GM12873 (cell line): Measurements from ENCODE around the gene HTR7.

ENCODE experiments used
- CTCF ChIP-seq: IDR thresholded peaks from 2 replicates; pipeline ENCODE4 v1.5.1; 2012; ENCODE audit warnings: low read depth, mild to moderate bottlenecking, moderate library complexity, low read length, control low read depth; ENCODE audit not compliant: insufficient read depth; ENCODE audit errors: missing control alignments

Gene HTR7

DNA sequence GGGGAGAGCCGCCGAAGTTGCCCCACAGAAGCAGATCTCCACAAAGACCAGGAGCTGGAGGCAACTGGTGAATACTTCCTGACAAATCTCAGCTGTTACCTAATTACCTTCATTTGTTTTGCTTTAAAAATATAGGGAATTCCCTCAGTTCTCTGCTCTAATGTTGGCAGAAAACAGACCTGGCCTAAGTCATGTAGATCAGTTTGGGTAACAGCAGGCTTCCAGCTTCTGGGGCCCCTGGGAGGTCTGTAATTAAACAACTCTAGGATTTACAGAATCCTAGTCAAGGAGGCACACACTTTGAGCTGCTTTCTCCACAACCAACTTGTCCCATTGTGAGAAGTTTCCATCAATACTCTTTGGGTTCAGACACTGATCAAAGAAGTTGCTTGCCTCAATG, 123.4 kb downstream of the HTR7 start:
- no peak for TF ChIP-seq CTCF

GRCh38 chr10:90732581-90732980, 125.3 kb downstream of the HTR7 start:
- no peak for TF ChIP-seq CTCF

- TF ChIP-seq CTCF: no peak
These were observed 134.3 kb downstream of the HTR7 start for GRCh38 chr10:90723416-90724068.

DNA sequence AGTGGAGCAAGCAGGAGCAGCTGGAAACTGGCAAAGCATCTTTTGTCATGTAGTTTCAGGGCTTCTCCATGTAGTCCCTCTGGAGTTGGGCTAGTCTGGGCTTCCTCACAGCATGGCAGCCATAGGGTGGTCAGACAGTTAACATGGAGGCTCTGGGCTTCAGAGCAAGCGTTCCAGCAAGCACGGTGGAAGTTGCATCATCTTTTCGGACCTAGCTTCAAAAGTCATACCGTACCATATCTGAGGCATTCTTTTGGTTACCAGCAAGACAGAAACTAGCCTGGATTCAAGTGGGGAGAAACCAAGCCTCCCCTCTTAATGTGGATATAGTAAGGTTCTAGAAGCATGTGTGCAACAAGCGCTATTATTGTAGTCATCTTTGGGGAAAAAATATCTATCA, 135.0 kb downstream of the HTR7 start:
- no peak for TF ChIP-seq CTCF

- TF ChIP-seq CTCF: no peak
These were observed 139.7 kb downstream of the HTR7 start for GRCh38 chr10:90718182-90718581.

- TF ChIP-seq CTCF: no peak
These were observed 145.3 kb downstream of the HTR7 start for GRCh38 chr10:90712529-90712928.

DNA sequence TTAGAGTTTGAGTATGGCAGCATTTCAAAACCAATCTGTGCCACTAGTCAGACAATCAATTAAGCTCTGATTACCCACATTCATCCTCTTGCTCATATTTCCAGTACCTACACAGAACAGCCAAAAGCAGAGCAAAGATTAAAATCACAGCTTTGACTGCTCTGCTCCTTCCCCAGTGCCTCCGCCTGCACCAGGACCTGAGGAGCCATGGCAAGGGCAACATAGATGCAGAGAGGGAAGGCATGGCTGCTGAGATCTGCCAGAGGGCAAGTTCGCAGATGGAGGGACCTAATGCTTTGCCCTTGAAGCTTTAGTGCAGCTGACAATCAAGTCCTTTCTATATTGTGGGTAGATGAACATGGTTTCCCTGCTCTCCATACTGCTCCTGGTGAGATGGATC, 148.1 kb downstream of the HTR7 start:
- no peak for TF ChIP-seq CTCF
